GM21825 (cell line): Measurements from ENCODE around the gene ADGRA1.
"Not testable (repeated sequence)": the region's sequence is repeated elsewhere in the genome, so short reads cannot be mapped to it uniquely, and the experiment has no call there.

Source experiments
- ATAC-seq: cut with Tn5 transposase; IDR thresholded peaks from one replicate; pipeline ENCODE4 v1.9.1; 2021; ENCODE audit warnings: mild to moderate bottlenecking, moderate library complexity; ENCODE audit not compliant: unreplicated experiment

The ADGRA1 gene

DNA sequence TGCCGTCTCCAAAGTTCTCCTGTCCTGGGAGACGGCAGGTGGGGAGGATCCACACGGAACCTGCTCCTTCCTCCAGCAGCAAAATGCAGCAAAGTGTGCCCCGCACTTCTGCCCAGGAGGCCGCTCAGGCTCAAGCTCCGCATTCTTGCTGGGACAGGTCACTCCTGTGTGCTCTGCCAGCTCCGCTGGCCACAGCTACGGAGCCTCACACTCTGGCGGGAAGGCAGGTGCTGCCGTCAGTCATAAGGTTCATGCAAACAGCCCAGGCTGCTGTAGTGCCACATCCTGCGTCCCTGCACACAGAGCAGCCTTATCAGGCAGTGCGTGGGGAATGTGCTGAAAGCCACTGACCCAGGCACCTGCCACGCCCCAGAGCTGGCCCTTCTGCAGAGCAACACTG, 22.4 kb downstream of the ADGRA1 start:
- ATAC-seq: no peak

- ATAC-seq: no peak
These were observed 23.0 kb downstream of the ADGRA1 start for GRCh38 chr10:133110609-133111275.

GRCh38 chr10:133111640-133112039, 23.9 kb downstream of the ADGRA1 start:
- ATAC-seq: not testable (repeated sequence)

- ATAC-seq: no peak
These were observed 25.6 kb downstream of the ADGRA1 start for GRCh38 chr10:133113146-133113830.

GRCh38 chr10:133113847-133114246, 26.1 kb downstream of the ADGRA1 start:
- no peak for ATAC-seq

GRCh38 chr10:133114251-133114650, 26.5 kb downstream of the ADGRA1 start:
- ATAC-seq: no peak

DNA sequence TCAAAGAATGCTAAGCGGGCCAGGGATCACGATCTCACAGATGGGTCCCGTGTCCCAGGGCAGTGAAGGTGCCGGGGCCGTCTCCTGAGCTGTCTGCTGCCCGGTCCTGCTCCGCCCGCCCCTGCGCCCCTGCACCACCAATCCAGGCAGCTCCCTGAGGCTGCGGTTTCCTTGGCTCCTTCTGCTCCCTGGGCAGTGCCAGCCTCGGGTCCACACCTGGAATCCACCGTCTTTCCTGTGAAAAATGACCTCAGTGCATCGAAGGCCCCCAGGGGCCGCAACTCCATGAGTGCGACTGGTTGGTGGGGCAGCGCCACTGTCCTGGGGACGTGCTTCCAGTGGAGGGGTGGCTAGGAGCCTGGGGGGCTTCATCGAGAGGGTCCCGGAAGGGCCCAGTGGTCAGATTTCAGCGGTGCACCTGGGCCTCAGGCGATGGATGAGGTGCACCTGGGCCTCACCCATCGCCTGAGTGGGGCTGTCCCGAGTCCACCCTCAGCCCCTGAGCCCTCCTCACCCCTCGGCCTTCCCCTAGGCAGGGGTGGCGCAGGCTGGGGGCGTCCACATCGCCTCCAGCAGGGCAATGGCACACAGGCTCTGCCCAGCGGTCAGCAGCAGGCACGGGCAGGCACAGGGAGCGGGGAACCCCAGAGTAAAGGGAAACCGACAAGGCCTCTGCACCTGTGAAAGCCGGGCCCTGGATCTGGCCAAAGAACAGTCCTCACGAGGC, 27.2 kb downstream of the ADGRA1 start:
- ATAC-seq: no peak

DNA sequence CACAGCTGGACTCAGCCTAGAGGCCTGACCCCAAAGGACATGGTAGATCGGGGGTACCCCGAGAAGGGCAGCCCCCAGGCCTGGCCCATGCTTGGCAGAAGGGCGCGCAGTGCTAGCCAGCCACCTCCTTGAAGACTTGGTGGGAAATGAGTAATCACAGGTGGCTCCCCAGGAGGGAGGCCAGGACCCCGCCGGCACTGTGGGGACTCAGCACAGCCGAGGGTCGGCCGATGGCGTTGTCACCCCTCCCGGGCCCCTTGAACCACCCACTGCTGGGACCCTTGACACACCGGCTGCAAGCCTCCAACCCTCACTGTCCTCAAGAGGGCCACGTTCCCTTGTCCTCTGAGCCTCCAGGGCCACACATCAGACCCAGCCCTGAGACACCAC, 27.7 kb downstream of the ADGRA1 start:
- ATAC-seq: no peak

DNA sequence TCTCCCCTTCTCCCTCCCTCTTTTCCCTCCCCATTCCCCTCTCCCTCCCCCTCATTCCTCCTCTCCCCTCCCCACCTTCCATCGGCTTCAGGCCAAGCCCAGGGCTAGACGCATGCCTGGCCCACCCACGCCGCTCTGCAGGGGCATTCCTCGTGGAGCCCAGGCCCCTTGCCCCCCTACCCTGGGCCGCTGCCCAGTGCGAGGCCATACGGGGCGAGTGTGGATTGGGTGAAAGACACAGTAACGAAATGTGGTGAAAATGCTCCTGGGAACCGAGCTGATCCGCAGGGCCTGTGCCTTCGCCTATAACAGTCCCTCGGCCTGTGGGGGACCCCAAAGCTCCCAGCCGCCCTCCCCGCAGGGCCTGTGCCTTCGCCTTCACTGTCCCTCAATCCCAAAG, 28.3 kb downstream of the ADGRA1 start:
- no peak for ATAC-seq

- no peak for ATAC-seq
These were observed 28.7 kb downstream of the ADGRA1 start for GRCh38 chr10:133116455-133116854.

GRCh38 chr10:133117036-133117687, 29.4 kb downstream of the ADGRA1 start:
- ATAC-seq: no peak

GRCh38 chr10:133117688-133118071, 30.0 kb downstream of the ADGRA1 start:
- no peak for ATAC-seq

DNA sequence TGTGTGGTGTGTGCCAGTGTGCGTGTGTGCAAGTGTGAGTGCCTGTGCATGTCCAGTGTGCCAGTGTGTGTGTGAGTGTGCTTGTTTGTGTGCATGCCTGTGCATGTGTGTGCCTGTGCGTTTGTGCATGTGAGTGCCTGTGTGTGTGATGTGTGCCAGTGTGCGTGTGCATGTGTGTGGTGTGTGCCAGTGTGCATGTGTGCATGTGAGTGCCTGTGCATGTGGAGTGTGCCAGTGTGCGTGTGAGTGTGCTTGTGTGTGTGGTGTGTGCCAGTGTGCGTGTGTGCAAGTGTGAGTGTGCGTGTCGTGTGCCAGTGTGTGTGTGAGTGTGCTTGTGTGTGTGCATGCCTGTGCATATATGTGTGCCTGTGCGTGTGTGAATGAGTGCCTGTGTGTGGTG, 33.8 kb downstream of the ADGRA1 start:
- no peak for ATAC-seq

DNA sequence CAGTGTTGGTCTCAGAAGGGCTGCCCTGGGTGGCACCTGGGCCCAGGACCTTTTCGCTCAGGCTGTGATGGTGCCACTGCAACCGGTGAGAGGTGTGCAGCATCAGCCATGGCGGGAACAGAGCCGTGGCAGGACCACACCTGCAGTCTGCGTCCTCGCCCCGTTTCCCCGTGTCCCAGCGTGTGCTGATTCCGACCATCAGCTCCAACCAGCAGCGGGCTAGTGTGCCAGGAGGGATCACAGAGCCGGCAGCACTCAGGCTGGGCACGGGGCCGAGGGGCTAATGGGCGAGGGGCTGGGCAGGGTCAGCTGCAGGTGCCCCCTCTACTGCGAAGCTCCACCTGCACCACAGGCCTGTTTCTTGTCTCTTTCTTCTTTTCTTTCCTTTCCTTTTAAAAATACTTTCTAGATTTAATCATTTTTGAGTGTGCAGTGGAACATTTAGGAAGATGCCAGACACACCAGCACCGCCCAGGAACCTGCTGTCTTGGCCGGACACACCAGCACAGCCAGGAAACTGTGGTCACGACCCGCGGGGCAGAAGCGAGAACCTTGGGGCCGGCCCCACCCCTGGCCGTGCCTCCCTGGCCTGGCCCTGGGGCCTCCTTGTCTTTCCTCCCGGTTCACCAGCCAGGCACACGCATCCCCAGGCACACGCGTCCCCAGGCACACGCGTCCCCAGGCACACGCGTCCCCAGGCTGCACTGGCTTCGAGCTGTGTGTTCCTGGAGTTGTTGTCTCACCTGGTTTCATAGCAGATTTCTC, 34.6 kb downstream of the ADGRA1 start:
- ATAC-seq: no peak

GRCh38 chr10:133123050-133123745, 35.5 kb downstream of the ADGRA1 start:
- no peak for ATAC-seq

- no peak for ATAC-seq
These were observed 36.1 kb downstream of the ADGRA1 start for GRCh38 chr10:133123746-133124356.

GRCh38 chr10:133124357-133125211, 36.9 kb downstream of the ADGRA1 start:
- no peak for ATAC-seq

GRCh38 chr10:133125901-133126300, 38.2 kb downstream of the ADGRA1 start:
- ATAC-seq: no peak
